HCT116 (cell line): Measurements from ENCODE around the gene MFN2.

Experiments
- CBX3 ChIP-seq: IDR thresholded peaks from 2 replicates; pipeline ENCODE4 v1.6.1; 2012; ENCODE audit warnings: low read depth
- CTCF ChIP-seq, 3 experiments: fragments of 200-600 bp in 1 of 3; sonication (generic) in 1 of 3; IDR thresholded peaks in 2 of 3; conservative IDR thresholded peaks in 1 of 3; 2 replicates each; pipeline ENCODE4 v1.5.1; 2012 to 2017; ENCODE audit warnings: low read depth in 2 of 3, low read length in 2 of 3, antibody characterized with exemption in 1 of 3, borderline replicate concordance in 1 of 3, control low read depth in 1 of 3, mild to moderate bottlenecking in 1 of 3, mixed read lengths in 1 of 3, mixed run types in 1 of 3, moderate library complexity in 1 of 3; ENCODE audit not compliant: insufficient read depth in 1 of 3
- EZH2phosphoT487 ChIP-seq: fragments of 200-600 bp; IDR thresholded peaks from 2 replicates; pipeline ENCODE4 v1.6.1; 2018; ENCODE audit warnings: antibody characterized with exemption, borderline replicate concordance
- JUND ChIP-seq: IDR thresholded peaks from 2 replicates; pipeline ENCODE4 v1.6.1; 2012
- MAX ChIP-seq: IDR thresholded peaks from 2 replicates; pipeline ENCODE4 v1.6.1; 2012
- POLR2A ChIP-seq: IDR thresholded peaks from 2 replicates; pipeline ENCODE4 v1.7.0; 2011; ENCODE audit warnings: borderline replicate concordance; ENCODE audit not compliant: insufficient read depth, insufficient read length; ENCODE audit errors: extremely low read depth
- POLR2AphosphoS5 ChIP-seq: IDR thresholded peaks from 2 replicates; pipeline ENCODE4 v1.6.1; 2011; ENCODE audit warnings: mild to moderate bottlenecking, low read depth, low read length, moderate library complexity
- RAD21 ChIP-seq: IDR thresholded peaks from 2 replicates; pipeline ENCODE4 v1.6.1; 2012; ENCODE audit warnings: low read depth, mild to moderate bottlenecking
- REST ChIP-seq: IDR thresholded peaks from 2 replicates; pipeline ENCODE4 v1.6.1; 2012; ENCODE audit warnings: low read depth
- SIN3A ChIP-seq: IDR thresholded peaks from 2 replicates; pipeline ENCODE4 v1.6.1; 2012; ENCODE audit warnings: low read depth
- TCF7L2 ChIP-seq: IDR thresholded peaks from 2 replicates; pipeline ENCODE4 v1.7.0; 2011; ENCODE audit warnings: borderline replicate concordance, inconsistent platforms; ENCODE audit not compliant: insufficient read depth, insufficient read length; ENCODE audit errors: extremely low read depth
- YY1 ChIP-seq: IDR thresholded peaks from 2 replicates; pipeline ENCODE4 v1.6.1; 2011; ENCODE audit warnings: low read length, low read depth, moderate library complexity, mild to moderate bottlenecking; ENCODE audit not compliant: insufficient replicate concordance; ENCODE audit errors: extremely low read depth
- ZBTB33 ChIP-seq: IDR thresholded peaks from 2 replicates; pipeline ENCODE4 v1.6.1; 2011; ENCODE audit warnings: mild to moderate bottlenecking, low read length, moderate library complexity; ENCODE audit not compliant: insufficient replicate concordance; ENCODE audit errors: extremely low read depth

GRCh38 chr1:11981378-11982009, 1.2 kb downstream of the MFN2 start:
- TF ChIP-seq POLR2A (no peak), TCF7L2 (no peak), CTCF (IDR thresholded peaks at IDR 0.05 in 2 of 3, conservative IDR thresholded peaks at IDR 0.05 in 1 of 3; ENCODE audit: borderline replicate concordance in 1 of 3, insufficient read depth in 1 of 3, low read depth in 2 of 3, low read length in 2 of 3) (no peak), MAX (no peak), POLR2AphosphoS5 (no peak), CBX3 (no peak), RAD21 (no peak), EZH2phosphoT487 (no peak), REST (no peak), YY1 (no peak), ZBTB33 (no peak), JUND (no peak), SIN3A (no peak)
